Measurements from ENCODE around the gene TMEM163.

Gene TMEM163

GRCh38 chr2:134463699-134464022, 255.1 kb downstream of the TMEM163 start:
- Mint-ChIP-seq H3K9me3 (ENCODE audit: low read depth) (no peaks in the 10 kb centered on the region), H3K27me3 (no peaks in the 10 kb centered on the region), H3K36me3 (no peaks in the 10 kb centered on the region), H3K4me1 (ENCODE audit: low read depth) (no peaks in the 10 kb centered on the region), H3K4me3 (no peak overlapping the region), H3K27ac (no peak overlapping the region)

GRCh38 chr2:134462791-134463698, 255.8 kb downstream of the TMEM163 start:
- no peaks in the 10 kb centered on the region for H3K27me3 Mint-ChIP-seq
- H3K4me3 Mint-ChIP-seq: no peak overlapping the region
- no peaks in the 10 kb centered on the region for H3K4me1 Mint-ChIP-seq (ENCODE audit: low read depth)
- H3K27ac Mint-ChIP-seq: no peak overlapping the region
- H3K9me3 Mint-ChIP-seq (ENCODE audit: low read depth): no peaks in the 10 kb centered on the region
- no peaks in the 10 kb centered on the region for H3K36me3 Mint-ChIP-seq

- H3K4me3 Mint-ChIP-seq: no peak overlapping the region
- no peaks in the 10 kb centered on the region for H3K9me3 Mint-ChIP-seq (ENCODE audit: low read depth)
- H3K4me1 Mint-ChIP-seq (ENCODE audit: low read depth): no peaks in the 10 kb centered on the region
- no peaks in the 10 kb centered on the region for H3K27me3 Mint-ChIP-seq
- H3K36me3 Mint-ChIP-seq: no peaks in the 10 kb centered on the region
- H3K27ac Mint-ChIP-seq: no peak overlapping the region
Measured at GRCh38 chr2:134462275-134462674, 256.5 kb downstream of the TMEM163 start.

- H3K4me3 Mint-ChIP-seq: no peak overlapping the region
- H3K9me3 Mint-ChIP-seq (ENCODE audit: low read depth): no peaks in the 10 kb centered on the region
- H3K36me3 Mint-ChIP-seq: no peaks in the 10 kb centered on the region
- no peak overlapping the region for H3K27ac Mint-ChIP-seq
- no peaks in the 10 kb centered on the region for H3K27me3 Mint-ChIP-seq
- H3K4me1 Mint-ChIP-seq (ENCODE audit: low read depth): no peaks in the 10 kb centered on the region
Measured at GRCh38 chr2:134461511-134461910, 257.3 kb downstream of the TMEM163 start.

GRCh38 chr2:134460583-134460998, 258.2 kb downstream of the TMEM163 start:
- no peak overlapping the region for H3K27ac Mint-ChIP-seq
- no peak overlapping the region for H3K4me3 Mint-ChIP-seq
- H3K9me3 Mint-ChIP-seq (ENCODE audit: low read depth): no peaks in the 10 kb centered on the region
- no peaks in the 10 kb centered on the region for H3K4me1 Mint-ChIP-seq (ENCODE audit: low read depth)
- H3K27me3 Mint-ChIP-seq: no peaks in the 10 kb centered on the region
- H3K36me3 Mint-ChIP-seq: peaks cover 2% of the 10 kb centered on the region

- H3K27ac Mint-ChIP-seq: no peak overlapping the region
- no peaks in the 10 kb centered on the region for H3K27me3 Mint-ChIP-seq
- H3K4me3 Mint-ChIP-seq: no peak overlapping the region
- peaks cover 2% of the 10 kb centered on the region for H3K36me3 Mint-ChIP-seq
- no peaks in the 10 kb centered on the region for H3K4me1 Mint-ChIP-seq (ENCODE audit: low read depth)
- no peaks in the 10 kb centered on the region for H3K9me3 Mint-ChIP-seq (ENCODE audit: low read depth)
Measured at GRCh38 chr2:134459706-134460406, 258.9 kb downstream of the TMEM163 start.

- no peaks in the 10 kb centered on the region for H3K27me3 Mint-ChIP-seq
- H3K4me1 Mint-ChIP-seq (ENCODE audit: low read depth): no peaks in the 10 kb centered on the region
- no peak overlapping the region for H3K4me3 Mint-ChIP-seq
- peaks cover 2% of the 10 kb centered on the region for H3K36me3 Mint-ChIP-seq
- no peak overlapping the region for H3K27ac Mint-ChIP-seq
- H3K9me3 Mint-ChIP-seq (ENCODE audit: low read depth): no peaks in the 10 kb centered on the region
Measured at GRCh38 chr2:134458950-134459349, 259.9 kb downstream of the TMEM163 start.

- Mint-ChIP-seq H3K4me3 (no peak overlapping the region), H3K27me3 (no peaks in the 10 kb centered on the region), H3K27ac (peak overlapping the region; percentile 22), H3K9me3 (ENCODE audit: low read depth) (no peaks in the 10 kb centered on the region), H3K4me1 (ENCODE audit: low read depth) (no peaks in the 10 kb centered on the region), H3K36me3 (peaks cover 2% of the 10 kb centered on the region)
Measured at GRCh38 chr2:134458473-134458853, 260.3 kb downstream of the TMEM163 start.

GRCh38 chr2:134457765-134458472, 260.9 kb downstream of the TMEM163 start:
- Mint-ChIP-seq H3K4me1 (ENCODE audit: low read depth) (no peaks in the 10 kb centered on the region), H3K27ac (no peak overlapping the region), H3K9me3 (ENCODE audit: low read depth) (no peaks in the 10 kb centered on the region), H3K27me3 (no peaks in the 10 kb centered on the region), H3K36me3 (peaks cover 2% of the 10 kb centered on the region), H3K4me3 (no peak overlapping the region)

- H3K36me3 Mint-ChIP-seq: peaks cover 2% of the 10 kb centered on the region
- H3K27ac Mint-ChIP-seq: no peak overlapping the region
- no peak overlapping the region for H3K4me3 Mint-ChIP-seq
- no peaks in the 10 kb centered on the region for H3K4me1 Mint-ChIP-seq (ENCODE audit: low read depth)
- no peaks in the 10 kb centered on the region for H3K27me3 Mint-ChIP-seq
- H3K9me3 Mint-ChIP-seq (ENCODE audit: low read depth): no peaks in the 10 kb centered on the region
Measured at GRCh38 chr2:134457353-134457752, 261.4 kb downstream of the TMEM163 start.

GRCh38 chr2:134455426-134455825, 263.4 kb downstream of the TMEM163 start:
- peaks cover 2% of the 10 kb centered on the region for H3K36me3 Mint-ChIP-seq
- H3K27me3 Mint-ChIP-seq: no peaks in the 10 kb centered on the region
- no peaks in the 10 kb centered on the region for H3K9me3 Mint-ChIP-seq (ENCODE audit: low read depth)
- H3K4me3 Mint-ChIP-seq: no peak overlapping the region
- H3K27ac Mint-ChIP-seq: no peak overlapping the region
- H3K4me1 Mint-ChIP-seq (ENCODE audit: low read depth): peaks cover 2% of the 10 kb centered on the region

GRCh38 chr2:134454931-134455330, 263.9 kb downstream of the TMEM163 start:
- Mint-ChIP-seq H3K27ac (no peak overlapping the region), H3K27me3 (no peaks in the 10 kb centered on the region), H3K4me1 (ENCODE audit: low read depth) (peaks cover 2% of the 10 kb centered on the region), H3K4me3 (no peak overlapping the region), H3K9me3 (ENCODE audit: low read depth) (no peaks in the 10 kb centered on the region), H3K36me3 (peaks cover 2% of the 10 kb centered on the region)

GRCh38 chr2:134454426-134454825, 264.4 kb downstream of the TMEM163 start:
- Mint-ChIP-seq H3K4me3 (no peak overlapping the region), H3K4me1 (ENCODE audit: low read depth) (peaks cover 2% of the 10 kb centered on the region), H3K27ac (no peak overlapping the region), H3K9me3 (ENCODE audit: low read depth) (no peaks in the 10 kb centered on the region), H3K27me3 (no peaks in the 10 kb centered on the region), H3K36me3 (peaks cover 2% of the 10 kb centered on the region)

GRCh38 chr2:134453973-134454372, 264.8 kb downstream of the TMEM163 start:
- Mint-ChIP-seq H3K27ac (no peak overlapping the region), H3K36me3 (peaks cover 2% of the 10 kb centered on the region), H3K27me3 (no peaks in the 10 kb centered on the region), H3K9me3 (ENCODE audit: low read depth) (no peaks in the 10 kb centered on the region), H3K4me1 (ENCODE audit: low read depth) (peaks cover 2% of the 10 kb centered on the region), H3K4me3 (no peak overlapping the region)

GRCh38 chr2:134453476-134453875, 265.3 kb downstream of the TMEM163 start:
- Mint-ChIP-seq H3K4me3 (no peak overlapping the region), H3K4me1 (ENCODE audit: low read depth) (peaks cover 2% of the 10 kb centered on the region), H3K27ac (no peak overlapping the region), H3K9me3 (ENCODE audit: low read depth) (no peaks in the 10 kb centered on the region), H3K36me3 (peaks cover 2% of the 10 kb centered on the region), H3K27me3 (no peaks in the 10 kb centered on the region)

All from activated naive CD8-positive, alpha-beta T cell (primary cell).